ENCODE results near the gene YTHDC1.
"Not testable (repeated sequence)": the region's sequence is repeated elsewhere in the genome, so short reads cannot be mapped to it uniquely, and the experiment has no call there.

The YTHDC1 gene

DNA sequence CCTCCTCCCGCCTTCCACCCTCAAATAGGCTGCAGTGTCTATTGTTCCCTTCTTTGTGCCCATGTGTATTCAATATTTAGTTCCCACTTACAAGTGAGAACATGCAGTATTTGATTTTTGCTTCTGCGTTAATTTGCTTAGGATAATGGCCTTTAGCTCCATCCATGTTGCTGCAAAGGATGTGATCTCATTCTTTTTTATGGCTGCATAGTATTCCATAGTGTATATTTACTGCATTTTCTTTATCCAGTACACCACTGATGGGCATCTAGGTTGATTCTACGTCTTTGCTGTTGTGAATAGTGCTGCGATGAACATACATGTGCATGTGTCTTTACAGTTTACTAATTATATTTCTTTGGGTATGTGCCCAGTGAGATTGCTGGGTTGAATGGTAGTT is 52.8 kb downstream of the YTHDC1 start:
- DNase-seq (ENCODE audit: low read depth in 2 of 2, low spot score in 1 of 2): no peak

- DNase-seq (ENCODE audit: low read depth in 2 of 2, low spot score in 1 of 2): no peak
Measured at GRCh38 chr4:68291256-68291655, 58.6 kb downstream of the YTHDC1 start.

DNA sequence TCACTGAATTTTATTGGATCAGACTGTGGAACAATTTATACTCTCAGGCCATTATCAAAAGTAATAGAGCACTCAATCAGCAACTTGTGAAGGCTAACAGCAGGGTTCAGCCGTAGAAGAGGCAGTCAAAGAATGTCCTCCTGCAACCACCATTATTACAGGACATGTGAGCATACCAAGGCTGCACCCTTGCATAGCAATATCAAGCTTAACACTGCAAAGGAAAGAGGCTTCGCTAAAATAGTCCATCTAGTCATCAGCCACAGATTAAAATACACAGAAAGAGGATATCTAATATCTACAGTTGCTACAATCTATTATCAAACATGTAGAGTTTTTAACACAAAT is 61.5 kb downstream of the YTHDC1 start:
- DNase-seq (ENCODE audit: low read depth in 2 of 2, low spot score in 1 of 2): no peak

DNA sequence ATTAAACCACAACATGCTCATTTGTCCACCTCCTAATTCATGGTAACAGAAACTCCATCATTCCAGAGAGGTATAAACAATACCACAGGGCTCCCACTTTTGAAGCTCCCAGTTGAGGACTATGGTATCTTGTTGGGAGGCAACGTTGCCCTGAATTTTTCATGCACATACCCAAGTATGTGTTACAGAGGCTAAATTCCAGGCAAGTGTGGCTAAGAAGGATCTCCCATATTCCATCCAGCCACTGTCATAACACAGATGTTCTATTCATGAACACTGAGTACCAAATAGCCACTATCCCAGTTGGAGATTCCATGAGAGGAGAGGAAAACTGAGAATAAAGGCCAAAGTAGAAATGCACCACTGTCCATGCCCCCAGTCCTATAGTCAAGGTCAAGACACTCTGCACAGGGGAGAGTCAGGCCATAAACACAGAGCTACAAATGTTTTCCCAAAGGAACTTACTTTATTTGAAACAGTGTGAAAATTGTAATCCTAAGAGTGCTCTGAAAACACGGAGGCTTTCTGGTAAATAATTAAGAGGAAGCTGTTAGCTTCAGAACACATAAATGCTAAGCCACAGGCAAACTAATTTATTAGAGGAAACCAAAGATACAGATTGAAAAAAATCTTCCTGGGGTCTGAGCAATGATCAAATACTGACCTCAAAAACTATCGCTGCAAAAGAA is 62.0 kb downstream of the YTHDC1 start:
- DNase-seq (ENCODE audit: low read depth in 2 of 2, low spot score in 1 of 2): no peak

DNA sequence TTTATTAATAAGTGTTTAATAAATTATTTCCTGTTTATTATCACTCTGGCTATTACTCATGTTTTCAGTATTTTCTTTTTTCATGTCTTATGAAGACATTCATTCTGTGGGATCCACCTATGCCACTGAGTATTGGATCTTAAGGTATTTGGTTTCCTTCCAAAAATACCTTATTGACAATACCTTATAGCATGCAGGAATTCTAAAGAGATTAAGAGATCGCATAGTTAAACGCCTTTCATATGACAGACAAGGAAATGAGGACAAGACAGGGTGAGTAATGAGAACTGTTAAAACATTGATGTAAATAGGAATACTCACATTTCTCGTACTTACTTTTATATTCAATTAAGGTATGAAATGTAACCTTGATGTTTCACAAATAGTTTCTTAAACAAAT is 66.2 kb downstream of the YTHDC1 start:
- no peak for DNase-seq (ENCODE audit: low read depth in 2 of 2, low spot score in 1 of 2)

GRCh38 chr4:68283095-68283494 is 66.8 kb downstream of the YTHDC1 start:
- DNase-seq (ENCODE audit: low read depth in 2 of 2, low spot score in 1 of 2): no peak

GRCh38 chr4:68281796-68282740 is 67.8 kb downstream of the YTHDC1 start:
- not testable (repeated sequence) for DNase-seq (ENCODE audit: low read depth in 2 of 2, low spot score in 1 of 2)

GRCh38 chr4:68278029-68278428 is 71.9 kb downstream of the YTHDC1 start:
- DNase-seq (ENCODE audit: low read depth in 2 of 2, low spot score in 1 of 2): no peak

- DNase-seq (ENCODE audit: low read depth in 2 of 2, low spot score in 1 of 2): no peak
Measured at GRCh38 chr4:68277627-68278026, 72.3 kb downstream of the YTHDC1 start.

DNA sequence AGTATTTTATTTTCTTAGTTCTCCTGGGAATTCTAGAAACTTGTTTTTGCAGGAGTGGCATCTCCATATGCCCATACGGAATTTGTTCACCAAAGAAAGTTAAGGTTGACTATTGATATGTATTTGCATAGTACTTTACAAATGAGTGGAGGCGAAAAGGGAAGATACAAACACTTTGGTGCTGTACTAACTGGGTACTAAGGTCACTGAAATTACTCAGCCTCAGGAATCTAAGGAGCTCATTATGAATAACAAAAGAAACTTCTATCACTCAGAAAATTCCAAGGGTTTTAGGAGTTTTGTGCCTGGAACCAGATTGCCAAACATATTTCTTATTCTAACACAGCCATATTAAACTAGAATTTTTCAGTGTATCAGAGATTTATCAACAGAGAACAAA is 77.0 kb downstream of the YTHDC1 start:
- no peak for DNase-seq (ENCODE audit: low read depth in 2 of 2, low spot score in 1 of 2)

DNA sequence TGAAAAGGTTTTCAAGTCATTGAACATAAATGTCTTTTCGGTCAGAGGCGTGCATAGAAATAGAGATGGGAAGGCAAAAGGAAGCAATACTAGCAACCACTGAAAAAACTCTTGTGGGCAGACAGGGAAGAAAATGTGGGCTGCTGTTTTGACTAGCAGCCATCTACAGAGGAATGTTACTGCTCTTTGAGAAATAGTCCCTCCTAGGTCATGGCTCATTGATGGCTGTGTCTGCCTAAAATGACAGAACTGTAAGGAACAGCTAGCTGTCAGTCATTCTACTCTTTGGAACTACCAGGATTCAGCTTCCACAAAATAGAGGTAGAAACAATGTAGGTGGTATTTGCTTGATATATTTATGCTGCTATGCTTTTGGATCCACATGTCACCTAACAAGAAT is 77.5 kb downstream of the YTHDC1 start:
- DNase-seq (ENCODE audit: low read depth in 2 of 2, low spot score in 1 of 2): no peak

- DNase-seq (ENCODE audit: low read depth in 2 of 2, low spot score in 1 of 2): no peak
Measured at GRCh38 chr4:68271851-68272357, 78.0 kb downstream of the YTHDC1 start.

DNA sequence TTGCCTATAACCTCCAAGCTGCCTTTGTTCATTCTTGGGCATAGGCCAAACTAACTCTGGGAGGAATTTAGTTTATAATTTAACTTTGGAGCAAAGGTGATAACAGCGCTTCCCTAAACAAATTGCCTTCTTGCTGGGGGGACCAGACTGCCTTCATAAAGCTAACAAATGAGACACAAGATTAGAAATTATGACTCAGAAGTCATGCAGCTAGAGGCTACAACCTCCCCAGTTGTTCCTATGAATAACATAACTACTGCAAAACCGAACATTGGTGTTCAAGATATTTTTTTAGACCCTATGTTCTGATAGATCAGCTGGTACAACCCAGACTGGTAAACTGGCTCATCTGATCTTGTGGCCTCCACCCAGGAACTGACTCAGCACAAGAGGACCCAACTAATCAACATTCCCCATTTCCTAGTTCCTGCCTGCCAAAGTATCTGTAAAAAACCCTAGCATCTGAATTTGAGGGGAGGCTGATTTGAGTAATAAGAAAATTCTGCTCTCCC is 82.4 kb downstream of the YTHDC1 start:
- DNase-seq (ENCODE audit: low read depth in 2 of 2, low spot score in 1 of 2): no peak

DNA sequence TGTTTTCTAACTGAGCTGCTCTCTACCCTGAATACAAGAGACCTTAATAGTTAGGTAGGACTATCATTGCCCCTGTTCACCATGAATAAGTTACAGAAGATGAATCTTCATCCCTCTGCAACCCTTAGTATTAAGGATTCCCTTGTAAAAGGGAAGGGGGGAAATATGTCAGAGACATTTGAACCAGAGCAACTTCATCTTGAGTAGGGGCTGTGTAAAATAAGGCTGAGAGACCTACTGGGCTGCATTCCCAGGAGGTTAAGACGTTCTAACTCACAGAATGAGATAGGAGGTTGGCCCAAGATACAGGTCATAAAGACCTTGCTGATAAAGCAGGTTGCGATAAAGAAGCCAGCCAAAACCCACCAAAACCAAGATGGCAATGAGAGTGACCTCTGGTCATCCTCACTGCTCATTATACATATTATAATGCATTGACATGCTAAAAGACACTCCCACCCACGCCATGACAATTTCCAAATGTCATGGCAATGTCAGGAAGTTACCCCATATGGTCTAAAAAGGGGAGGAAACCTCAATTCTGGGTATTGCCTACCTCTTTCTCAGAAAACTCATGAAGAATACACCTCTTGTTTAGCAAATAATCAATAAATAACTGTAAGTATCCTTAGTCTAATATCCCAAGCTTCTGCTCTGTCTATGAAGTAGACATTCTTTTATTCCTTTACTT is 84.9 kb downstream of the YTHDC1 start:
- DNase-seq (ENCODE audit: low read depth in 2 of 2, low spot score in 1 of 2): no peak

Data from stimulated activated CD8-positive, alpha-beta memory T cell treated with anti-CD3 and anti-CD28 coated beads, Interleukin-4, amount 100 ng/mL, for 4 hours (primary cell).